ENCODE measurements around the gene FCGR3A.
"Not testable (repeated sequence)": the region's sequence is repeated elsewhere in the genome, so short reads cannot be mapped to it uniquely, and the experiment has no call there.

The FCGR3A gene

DNA sequence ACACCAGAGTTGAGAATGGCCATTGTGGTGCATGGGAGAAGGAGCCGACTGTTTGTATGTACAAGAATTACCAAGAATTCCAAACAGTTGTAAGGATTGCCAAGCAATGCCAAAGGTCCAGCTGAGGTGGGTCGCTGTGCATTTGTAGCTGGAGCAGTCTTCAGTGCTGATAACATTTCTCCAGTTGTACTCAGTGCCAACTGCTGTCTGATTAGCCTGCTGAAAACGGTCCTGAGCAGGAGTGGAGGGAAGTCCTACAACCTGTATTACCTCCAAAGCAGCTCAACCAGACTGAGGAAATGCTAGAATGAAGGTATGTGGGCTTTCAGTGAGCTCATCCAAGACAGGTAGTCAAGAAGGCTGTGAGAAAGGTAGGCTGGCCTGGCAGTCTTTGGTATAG lies 6.5 kb upstream of the FCGR3A start:
- DNase-seq = not testable (repeated sequence)

DNA sequence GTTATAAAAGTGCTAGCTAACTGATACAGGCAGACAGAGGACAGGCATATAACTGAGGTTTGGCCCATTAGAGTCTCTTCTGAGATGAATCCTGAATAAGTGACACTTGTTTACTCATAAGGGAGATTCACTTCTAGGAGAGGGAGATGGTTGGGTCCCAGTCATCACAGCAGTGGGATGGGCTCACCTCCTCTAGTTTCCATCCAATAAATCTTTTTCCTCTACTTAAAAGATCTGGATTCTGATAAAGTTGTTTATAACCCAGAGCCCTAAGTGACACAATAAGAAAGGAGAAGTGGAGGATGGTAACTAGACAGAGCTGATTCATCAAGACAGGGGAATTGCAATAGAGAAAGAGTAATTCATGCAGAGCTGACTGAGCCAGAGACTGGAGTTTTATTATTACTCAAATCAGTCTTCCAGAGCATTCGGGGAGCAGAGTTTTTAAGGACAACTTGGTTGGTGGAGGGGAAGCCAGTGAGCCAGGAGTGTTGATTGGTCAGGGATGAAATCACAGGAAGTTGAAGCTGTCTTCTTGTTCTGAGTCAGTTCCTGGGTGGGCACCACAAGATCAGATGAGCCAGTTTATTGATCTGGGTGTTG lies 5.3 kb upstream of the FCGR3A start:
- peak; percentile 54 for DNase-seq

DNA sequence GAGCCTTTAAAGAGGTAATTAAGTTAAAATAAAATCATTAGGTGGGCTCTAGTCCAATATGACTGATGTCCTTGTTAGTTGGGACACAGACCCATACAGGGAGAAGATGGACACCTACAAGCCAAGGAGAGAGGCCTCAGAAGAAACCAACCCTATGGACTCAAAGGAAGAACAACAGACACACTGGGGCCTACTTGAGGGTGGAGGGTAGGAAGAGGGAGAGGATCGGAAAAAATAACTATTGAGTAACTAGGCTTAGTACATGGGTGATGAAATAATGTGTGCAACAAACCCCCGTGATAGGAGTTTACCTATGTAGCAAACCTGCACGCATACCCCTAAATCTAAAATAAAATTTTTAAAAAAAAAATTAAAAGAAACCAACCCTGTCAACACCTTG lies 4.7 kb upstream of the FCGR3A start:
- not testable (repeated sequence) for DNase-seq

DNA sequence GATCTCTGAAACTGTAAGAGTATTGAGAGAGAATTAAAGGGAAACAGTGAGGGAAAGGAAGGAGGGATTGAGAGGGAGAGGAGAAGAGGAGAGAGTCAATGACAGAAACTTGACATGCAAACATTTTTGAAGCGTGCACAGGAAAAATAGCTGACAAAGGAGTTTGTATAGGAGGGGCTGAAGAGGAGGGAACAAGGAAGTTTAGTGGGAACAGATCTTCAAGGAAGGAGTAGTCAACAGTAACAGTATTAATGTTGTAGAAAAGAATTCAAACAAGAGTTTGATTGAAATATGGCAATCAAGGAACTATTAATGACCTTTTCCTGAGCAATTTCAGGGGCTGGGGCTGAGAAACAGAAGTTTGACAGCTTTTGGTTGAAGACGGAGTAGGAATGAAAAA lies 4.0 kb upstream of the FCGR3A start:
- not testable (repeated sequence) for DNase-seq

DNA sequence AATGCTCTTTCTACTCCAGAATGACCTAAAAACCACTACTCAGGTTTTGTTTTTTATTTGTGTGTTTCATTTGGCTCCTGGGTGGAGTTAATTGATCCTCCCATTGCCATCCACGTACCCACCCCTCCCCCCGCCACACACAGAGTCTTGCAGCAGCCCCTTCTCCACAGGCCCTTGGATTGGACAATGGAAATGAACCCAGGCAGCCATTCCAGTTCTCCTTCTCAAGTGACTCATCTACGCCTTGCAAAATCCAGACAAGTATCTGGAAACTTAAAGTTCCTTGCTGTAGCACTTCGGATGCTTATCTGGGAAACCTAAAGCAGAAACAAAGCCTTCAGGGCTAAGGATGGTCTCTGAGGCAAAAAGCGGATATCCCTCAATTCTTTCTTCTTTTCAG lies 1.3 kb upstream of the FCGR3A start:
- not testable (repeated sequence) for DNase-seq

DNA sequence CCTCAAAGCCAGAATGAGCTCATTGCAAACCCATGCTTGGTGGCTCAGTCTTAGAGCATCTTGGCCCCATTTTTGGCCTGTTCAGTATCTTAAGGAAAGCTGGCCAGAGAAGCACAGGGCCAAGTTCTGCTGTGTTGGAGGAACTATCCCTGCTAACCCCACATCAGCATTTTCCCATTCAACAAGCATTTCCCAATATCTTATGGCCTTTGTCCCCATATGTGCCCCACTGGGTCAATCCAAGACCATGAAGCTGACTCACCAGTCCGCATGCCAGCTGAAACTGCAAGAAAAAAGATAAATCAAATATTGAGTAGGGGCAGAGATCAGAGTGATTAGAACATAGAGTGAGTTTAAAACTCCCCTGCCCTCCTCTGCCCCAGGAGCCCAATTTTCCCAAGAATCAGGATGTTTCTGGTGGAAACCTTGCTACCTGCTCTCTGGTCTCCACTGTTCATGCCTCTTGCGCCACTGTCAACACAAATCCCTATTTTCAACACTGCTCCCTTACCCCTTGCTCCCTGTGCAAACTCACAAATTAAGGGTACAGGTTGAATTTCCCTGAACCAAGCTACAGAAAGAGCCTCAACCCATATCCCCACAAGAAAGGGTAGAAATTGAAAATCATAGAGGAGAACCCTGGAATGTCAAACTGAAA lies 740 bp downstream of the FCGR3A start:
- not testable (repeated sequence) for DNase-seq

DNA sequence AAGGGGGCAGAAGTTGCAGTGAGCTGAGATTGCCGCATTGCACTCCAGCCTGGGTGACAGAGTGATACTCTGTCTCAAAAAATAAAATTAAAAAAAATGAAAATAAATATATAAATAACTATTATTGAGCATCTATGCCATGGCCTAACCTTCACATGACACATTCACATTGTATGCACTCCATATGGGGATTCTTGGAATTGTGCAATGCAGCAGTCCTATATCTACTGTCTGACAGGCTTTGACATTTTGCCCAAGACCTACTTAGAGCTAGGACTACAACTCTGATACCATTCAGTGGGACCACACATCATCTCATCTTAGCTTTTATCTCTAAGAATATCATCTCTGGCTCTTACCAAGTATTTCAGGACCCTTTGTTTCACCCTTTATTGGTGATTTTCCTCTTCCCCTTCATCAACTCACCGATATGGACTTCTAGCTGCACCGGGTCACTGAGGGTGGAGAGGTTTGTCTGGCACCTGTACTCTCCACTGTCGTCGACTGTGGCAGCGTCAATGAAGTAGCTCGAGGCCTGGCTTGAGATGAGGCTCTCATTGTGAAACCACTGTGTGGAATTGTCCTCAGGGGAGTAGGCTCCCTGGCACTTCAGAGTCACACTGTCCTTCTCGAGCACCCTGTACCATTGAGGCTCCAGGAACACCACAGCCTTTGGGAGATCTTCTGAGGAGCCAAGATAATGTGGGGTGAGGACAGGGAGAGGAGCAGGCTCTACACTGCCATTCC lies 1.4 kb downstream of the FCGR3A start:
- DNase-seq = not testable (repeated sequence)

DNA sequence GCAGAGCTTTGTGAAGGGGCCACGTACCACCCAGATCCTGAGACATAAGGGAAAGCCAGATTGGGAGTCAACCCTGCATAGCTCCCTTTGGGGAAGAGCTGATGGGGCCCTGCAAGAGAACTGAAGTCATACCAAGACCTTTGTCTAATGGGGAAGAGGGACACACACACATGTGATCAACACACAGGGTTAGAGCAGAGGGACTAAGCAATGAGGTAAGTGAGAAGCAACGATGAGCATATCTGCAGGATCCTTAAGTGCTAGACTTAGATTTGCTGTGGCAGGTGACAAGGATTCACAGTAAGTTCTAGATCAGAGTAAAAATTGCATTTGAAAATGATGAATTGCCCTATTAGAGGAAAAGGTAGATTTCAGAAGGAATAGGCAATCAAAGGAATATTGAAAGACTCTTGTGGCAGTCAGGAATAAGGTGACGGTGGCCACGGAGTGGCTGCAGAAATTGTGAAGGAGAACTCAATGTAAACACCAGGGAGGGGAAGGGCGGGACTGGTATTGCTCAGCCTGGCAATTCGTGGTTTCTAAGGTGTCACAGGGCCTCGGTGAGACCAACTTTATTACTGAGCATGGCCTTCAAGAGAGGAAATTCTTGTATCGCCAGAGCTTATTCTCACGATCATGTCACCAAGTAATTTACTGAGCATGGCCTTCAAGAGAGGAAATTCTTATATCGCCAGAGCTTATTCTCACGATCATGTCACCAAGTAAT lies 4.5 kb downstream of the FCGR3A start:
- DNase-seq = not testable (repeated sequence)

DNA sequence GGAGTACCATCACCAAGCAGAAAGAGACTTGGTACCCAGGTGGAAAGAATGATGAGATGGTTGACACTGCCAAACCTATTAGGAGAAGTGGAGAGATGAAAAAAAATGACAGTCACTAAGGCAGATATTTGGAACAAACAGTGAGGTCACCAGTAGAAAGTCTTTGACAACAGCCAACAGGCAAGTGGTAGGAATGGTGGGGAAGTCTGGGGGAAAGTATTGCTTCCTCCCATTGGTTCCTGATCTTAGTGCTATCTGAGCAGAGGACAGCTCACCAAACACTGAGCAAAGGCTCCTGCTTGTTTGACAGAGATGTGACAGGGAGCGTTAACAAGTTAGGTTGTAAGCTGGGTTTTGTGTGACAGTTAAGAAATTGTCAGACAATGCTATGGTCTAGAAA lies 6.5 kb downstream of the FCGR3A start:
- not testable (repeated sequence) for DNase-seq

DNA sequence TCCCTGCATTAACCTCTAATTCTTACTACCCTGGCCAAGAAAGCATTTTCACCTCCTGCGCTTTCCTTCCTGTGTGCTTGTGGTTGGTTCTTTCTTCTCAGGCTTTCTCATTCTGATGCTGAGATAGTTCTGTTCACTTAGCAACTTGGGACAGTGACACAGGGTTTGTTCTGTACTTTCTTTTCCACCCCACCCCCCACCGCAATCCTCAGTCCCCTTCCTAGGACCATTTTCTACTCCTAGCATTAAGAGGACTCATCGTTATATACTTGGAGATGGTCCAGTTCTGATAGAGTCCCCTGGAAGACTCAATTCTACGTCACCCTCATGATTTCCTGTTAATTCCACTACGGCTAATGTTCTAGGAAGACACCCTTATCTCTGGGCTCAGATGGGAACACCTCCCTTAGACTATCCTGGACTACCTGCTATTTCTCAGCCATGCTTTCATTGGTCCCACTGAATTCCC lies 7.5 kb downstream of the FCGR3A start:
- DNase-seq = peak; percentile 64

DNA sequence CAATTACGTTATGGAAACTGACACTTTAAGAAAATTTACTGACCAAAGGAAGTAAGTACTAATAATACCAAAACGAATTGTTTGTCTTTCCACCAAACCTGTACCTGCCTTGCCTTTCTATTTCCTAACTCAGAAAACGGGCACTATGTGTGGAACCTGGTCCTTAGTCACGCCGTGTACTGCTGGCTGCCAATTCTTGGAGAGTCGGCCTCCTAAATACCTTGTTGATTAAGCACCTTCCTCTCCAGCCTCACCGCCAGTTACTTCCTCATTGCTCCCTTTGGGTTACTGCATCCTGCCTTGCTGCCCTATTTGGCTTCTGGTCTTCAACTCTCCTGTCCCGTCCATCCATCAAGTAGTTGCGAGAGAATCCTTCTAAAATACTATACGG lies 9.1 kb downstream of the FCGR3A start:
- DNase-seq = not testable (repeated sequence)

DNA sequence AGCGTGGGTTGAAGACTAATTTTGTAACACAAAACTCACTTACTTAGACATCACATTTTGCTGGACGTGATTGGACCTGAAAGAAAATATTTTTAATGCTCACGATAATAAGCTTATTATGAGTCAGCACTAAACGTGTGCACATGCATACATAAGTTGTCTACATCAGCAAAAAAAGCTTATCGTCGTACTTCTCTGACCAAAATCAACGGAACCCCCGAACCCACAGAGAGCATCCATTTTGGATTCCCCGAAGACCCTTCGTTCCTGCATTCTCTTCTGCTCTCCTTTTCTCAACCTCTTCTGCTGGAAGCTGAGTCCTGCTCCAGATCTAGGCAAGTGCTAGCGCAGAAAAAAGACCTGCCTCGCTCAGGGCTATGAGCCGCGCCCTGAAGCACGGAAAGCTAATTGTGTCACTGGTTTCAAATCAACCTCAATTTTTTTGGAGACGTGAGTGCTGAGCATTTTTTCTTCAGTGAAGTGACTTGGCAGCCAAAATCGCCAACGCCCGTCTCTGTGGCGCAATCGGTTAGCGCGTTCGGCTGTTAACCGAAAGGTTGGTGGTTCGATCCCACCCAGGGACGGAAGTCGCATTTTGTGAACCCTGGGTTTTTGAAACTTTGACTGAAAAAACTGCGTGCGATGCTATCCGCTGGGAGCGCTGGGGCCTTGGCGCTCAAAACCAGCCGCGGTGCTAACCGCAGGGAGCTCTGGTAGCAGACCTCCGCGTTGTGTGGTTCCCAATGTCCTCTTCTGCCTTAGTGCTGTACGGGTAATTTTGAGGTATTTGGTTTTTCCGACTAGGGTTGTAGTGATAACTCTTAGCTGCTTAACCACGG lies 9.7 kb downstream of the FCGR3A start:
- peak; percentile 99 for DNase-seq

DNA sequence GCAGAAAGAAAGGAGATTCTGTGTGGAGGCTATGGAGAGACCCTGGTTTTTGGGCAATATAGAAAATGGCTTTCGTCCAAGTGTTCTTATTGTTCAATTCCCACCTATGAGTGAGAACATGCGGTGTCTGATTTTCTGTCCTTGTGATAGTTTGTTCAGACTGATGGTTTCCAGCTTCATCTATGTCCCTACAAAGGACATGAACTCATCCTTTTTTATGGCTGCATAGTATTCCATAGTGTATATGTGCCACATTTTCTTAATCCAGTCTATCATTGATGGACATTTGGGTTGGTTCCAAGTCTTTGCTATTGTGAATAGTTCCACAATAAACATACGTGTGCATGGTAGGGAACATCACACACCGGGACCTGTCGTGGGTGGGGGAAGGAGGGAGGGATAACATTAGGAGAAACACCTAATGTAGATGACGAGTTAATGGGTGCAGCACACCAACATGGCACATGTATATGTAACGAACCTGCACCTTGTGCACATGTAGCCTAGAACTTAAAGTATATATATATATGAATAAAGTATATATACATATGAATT lies 10.6 kb downstream of the FCGR3A start:
- DNase-seq = not testable (repeated sequence)

DNA sequence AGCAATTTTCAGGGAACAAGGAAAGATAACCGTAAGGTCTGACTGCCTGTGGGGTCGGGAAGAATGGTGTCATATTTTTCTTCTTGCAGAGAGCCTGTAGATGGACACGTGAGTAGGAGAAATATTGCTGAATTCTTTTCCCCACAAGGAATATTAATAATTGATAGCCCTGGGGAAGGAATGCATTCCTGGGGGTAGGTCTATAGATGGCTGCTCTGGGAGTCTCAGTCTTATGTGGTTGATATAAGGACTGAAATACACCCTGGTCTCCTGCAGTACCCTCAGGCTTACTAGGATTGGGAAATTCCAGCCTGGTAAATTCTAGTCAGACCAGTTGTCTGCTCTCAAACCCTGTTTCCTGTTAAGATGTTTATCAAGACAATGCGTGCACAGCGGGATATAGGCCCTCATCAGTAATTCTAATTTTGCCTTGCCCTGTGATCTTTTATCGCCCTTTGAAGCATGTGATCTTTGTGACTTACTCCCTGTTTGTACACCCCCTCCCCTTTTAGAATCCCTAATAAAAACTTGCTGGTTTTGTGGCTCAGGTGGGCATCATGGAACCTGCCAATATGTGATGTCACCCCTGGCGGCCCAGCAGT lies 12.4 kb downstream of the FCGR3A start:
- not testable (repeated sequence) for DNase-seq

DNA sequence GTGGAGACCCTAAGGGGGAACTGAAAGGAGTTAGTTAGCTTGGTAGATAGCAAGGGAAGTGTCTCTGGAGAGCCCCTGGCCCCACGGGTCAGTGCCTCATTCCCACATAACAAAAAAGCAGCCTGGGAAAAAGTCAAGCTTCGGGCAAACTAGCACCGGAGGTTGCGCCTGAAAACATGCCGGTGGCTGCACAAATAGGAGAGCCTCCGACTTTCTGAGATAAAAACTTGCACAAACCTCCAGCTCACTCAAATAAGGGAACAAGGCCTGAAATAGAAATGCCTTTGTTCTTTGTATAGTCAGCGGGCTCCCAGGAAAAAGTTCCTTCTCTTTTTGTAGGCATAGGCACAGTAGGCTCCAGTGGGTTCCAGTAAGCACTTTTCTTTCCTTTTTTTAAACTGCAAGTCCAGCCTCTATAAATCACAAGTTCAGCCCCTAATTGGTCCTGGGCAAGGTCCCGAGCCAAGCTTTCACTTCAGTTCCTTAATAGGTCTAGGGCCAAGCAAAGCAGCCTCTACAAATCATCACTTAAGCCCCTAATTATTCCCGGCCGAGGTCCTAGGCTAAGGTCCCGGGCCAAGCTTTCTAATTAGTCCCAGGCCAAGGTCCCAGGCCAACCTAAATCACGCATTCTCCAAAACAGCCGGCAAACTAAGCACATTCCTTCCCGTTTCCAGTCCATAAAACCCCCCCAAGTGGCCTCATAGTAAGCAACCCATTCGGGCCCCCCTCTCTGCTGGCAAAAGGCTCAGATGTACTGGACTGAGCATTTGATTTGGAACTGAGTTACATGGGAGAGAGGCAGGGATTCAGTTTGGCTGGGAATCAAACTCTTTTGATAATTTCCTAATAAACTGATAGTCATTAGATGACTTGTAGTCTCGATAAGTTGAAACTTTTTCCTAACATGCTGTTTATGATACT lies 16.7 kb downstream of the FCGR3A start:
- not testable (repeated sequence) for DNase-seq

DNA sequence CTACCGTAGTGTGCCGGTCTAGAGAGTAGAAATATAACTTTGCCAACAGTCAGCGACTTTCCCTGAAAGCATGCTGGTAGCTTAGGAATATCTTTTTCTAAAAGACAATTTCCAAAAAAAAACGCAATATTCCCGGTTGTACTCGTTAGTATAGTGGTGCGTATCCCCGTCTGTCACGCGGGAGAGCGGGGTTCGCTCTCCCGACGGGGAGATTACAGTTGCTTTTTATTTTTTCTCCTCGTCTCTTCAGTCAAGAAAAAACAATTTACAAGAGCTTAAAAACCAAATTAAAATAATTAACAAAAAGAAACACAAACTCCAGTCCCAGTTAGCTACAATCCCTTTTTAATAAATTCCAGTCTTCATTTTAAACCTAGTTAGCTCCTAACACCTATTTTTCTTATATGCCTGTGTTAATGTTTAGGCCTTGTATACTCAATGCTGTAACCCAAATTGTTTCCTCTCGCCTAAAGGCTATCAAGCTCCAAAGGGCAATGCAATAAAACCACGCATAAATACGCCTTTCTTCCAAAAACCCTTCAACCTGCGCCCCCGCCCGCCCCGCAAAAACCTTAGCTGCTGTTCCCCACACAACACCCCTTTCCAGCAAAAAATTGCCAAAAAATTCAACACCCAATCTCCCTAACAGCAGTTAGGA lies 17.5 kb downstream of the FCGR3A start:
- no peak for DNase-seq

DNA sequence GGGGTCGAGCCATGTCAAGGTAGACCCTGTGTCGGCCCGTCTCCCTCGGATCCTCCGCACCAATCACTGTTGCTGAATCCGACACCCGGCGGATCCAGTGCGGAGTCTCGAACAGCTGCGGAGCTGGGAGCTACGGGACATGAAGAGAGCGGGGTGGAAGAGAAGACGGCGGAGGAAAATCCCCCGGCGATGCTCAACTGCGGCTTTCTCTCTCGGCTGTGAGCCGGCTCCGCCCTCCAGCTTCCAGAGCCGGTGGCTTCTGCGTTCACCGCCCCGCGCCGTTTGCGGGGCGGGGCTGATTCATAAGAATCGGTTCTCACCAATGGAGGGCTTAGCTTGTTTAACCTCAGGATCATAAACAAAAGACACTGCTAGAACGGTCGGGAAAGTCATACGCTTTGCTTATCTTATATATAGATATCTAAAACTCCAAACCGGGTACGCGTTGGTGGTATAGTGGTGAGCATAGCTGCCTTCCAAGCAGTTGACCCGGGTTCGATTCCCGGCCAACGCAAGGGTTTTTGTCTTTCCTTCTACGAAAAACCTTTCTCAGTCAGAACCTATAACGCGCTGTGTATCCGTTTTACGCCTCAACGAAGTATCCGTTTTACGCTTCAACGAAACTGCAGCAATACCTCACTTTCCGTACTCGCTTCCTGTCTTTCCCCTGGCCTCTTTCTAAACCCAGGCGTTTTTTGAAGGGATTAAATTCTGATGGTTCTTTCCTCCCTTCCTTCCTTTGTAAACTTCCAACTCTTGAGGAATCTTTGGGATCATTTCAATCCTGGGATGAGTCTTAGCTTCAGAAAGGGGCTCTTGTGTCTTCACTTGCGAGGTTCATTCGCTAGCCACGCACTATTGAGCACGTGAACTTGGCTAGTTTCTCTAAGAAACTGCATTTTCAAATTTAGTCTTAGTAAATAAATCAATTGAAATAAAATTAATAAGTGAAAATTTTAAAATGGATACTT lies 18.7 kb downstream of the FCGR3A start:
- DNase-seq = peak; percentile 99

DNA sequence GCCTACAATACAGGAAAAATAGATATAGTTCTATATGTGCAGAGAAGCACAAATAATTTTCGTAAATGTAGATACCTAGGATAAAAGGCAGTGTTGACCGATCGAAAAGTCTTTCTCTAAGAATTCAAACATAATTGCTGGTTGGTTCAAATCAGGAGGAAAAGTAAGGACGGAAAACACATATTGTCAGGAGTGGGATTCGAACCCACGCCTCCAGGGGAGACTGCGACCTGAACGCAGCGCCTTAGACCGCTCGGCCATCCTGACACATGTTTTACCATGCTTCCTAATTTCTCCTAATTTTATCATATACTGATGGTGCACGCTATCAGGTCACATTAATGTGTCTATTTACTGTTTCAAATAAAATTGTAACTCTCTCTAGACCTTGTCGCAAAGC lies 19.5 kb downstream of the FCGR3A start:
- DNase-seq = peak; percentile 89

Measured in activated CD4-positive, alpha-beta T cell treated with anti-CD3 and anti-CD28 coated beads for 48 hours (primary cell).